Measurements from ENCODE around the gene NLRP14.

- TF ChIP-seq CTCF (conservative IDR thresholded peaks at IDR 0.05; ENCODE audit: low read length), result no peak
- no peak for TF ChIP-seq EZH2phosphoT487 (IDR thresholded peaks at IDR 0.05; ENCODE audit: borderline replicate concordance)
These were observed 6.2 kb upstream of the NLRP14 start for GRCh38 chr11:7014118-7014517.

Measured in Loucy (cell line).